Measurements from ENCODE around the gene SLC51A. TPM values are rescaled to one million over a fixed set of nuclear protein-coding genes. Genes with fewer than 3 reads are reported as not detected.
"Not testable (repeated sequence)": the region's sequence is repeated elsewhere in the genome, so short reads cannot be mapped to it uniquely, and the experiment has no call there.

SLC51A gene
- total RNA-seq, 2 experiments from 2014 or later: not detected

DNA sequence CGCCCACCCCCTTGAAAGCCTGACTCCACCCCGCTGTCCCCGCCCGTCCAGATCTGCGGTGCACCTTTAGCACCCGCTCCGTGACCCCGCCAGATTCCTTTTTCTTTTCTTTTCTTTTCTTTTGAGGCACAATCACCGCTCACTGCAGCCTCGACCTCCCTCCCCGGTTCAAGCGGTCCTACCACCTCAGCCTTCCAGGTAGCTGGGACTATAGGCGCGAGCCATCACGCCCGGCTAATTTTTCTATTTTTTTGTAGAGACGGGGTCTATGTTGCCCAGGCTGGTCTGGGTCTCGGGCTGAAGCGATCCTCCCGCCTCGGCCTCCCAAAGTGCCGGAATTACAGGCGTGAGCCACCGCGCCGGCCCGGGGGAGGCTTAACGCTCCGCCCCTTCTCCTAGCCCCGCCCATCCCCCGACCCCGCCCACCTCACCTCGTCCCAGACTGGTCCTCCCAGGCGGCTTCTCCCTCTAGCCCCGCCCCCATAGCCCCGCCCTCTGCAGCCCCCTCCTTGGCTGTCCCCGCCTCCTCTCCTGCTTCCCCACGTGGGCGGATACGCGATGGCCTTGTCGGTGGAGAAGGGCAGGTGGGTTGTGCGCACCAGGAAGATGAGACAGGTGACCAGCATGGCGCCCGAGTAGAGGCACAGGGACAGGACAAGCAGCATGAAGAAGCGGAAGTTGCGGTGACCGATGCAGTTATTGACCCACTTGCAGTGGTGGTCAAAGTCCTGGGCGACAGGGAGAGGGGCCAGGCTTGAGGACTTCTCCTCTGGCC, 8.3 kb upstream of the SLC51A start:
- Histone ChIP-seq H3K9me3 (ENCODE audit: low read length) (no peaks in the 10 kb centered on the region), H3K9me2 (ENCODE audit: insufficient read depth, low read length) (no peaks in the 10 kb centered on the region), H3K79me2 (ENCODE audit: insufficient read depth, low read depth, low read length) (no peaks in the 10 kb centered on the region), H4K20me1 (ENCODE audit: insufficient read depth, low read length) (no peaks in the 10 kb centered on the region), H3K27ac (ENCODE audit: low read depth, low read length, poor library complexity, severe bottlenecking) (no peak overlapping the region), H3K36me3 (ENCODE audit: insufficient read depth, low read length) (no peaks in the 10 kb centered on the region), H3K4me3 (ENCODE audit: low read depth, low read length, poor library complexity, severe bottlenecking) (peak overlapping the region; percentile 65), H3K4me1 (ENCODE audit: insufficient read depth, low read length, poor library complexity, severe bottlenecking) (peaks cover 13% of the 10 kb centered on the region), H3K4me2 (ENCODE audit: low read length) (peak overlapping the region; percentile 84), H2AFZ (ENCODE audit: low read length) (peak overlapping the region; percentile 85; the same call in 1 of the 2 replicates)
- TF ChIP-seq CTCF (conservative IDR thresholded peaks at IDR 0.05; ENCODE audit: low read length): no peak
- TF ChIP-seq EZH2phosphoT487 (IDR thresholded peaks at IDR 0.05; ENCODE audit: borderline replicate concordance, low read depth, low read length): no peak
- ChIA-PET POLR2A (no interaction called here), CTCF (ENCODE audit: unreplicated experiment) (no interaction called here)
- peak; percentile 65 for DNase-seq (ENCODE audit: low spot score)
- BruUV-seq (replicated peaks): no TSS peak
- intact Hi-C loops (cut with micrococcal nuclease; ENCODE audit: unreplicated experiment): no loop called here

DNA sequence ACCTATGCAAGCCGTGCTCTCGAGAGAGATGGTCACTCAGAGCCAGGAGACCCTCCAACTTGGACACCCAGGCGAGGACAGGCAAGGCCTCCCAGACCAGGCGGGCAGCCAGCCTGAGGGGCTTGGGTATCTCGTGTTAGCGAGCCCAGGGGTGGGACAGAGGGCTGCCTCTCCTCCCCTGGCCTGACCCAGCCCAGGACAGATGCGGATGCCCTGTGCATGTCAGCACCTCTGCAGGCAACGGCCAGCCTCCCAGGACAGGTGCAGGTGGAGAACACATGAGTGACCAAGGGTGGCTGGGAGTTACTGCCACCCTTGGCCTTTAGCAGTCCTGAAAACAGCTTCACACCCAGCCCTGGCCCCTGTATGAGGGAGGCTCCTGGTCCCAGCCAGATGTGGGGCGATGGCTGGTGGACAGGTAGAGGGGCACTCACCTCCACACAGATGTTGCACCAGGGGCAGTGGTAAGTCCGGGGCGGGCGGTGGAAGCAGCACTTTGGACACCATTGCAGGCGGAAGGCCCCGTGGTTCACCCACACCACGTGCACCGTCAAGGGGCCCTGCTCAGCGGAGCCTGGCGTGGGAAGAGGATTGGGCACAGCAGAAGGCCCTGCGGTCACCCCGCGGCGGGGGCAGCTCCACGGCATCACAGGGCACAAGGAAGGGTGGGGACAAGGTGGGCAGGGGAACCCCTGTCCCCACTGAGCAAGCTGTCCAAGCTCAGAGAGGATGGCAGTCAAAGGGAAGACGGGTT, 7.2 kb upstream of the SLC51A start:
- H3K9me2 ChIP-seq (ENCODE audit: insufficient read depth, low read length): no peaks in the 10 kb centered on the region
- H3K79me2 ChIP-seq (ENCODE audit: insufficient read depth, low read depth, low read length): no peaks in the 10 kb centered on the region
- no peak overlapping the region for H2AFZ ChIP-seq (ENCODE audit: low read length)
- H4K20me1 ChIP-seq (ENCODE audit: insufficient read depth, low read length): no peaks in the 10 kb centered on the region
- no peak for DNase-seq (ENCODE audit: low spot score)
- no peak overlapping the region for H3K27ac ChIP-seq (ENCODE audit: low read depth, low read length, poor library complexity, severe bottlenecking)
- H3K4me2 ChIP-seq (ENCODE audit: low read length): no peak overlapping the region
- peaks cover 4% of the 10 kb centered on the region for H3K4me1 ChIP-seq (ENCODE audit: insufficient read depth, low read length, poor library complexity, severe bottlenecking)
- H3K36me3 ChIP-seq (ENCODE audit: insufficient read depth, low read length): no peaks in the 10 kb centered on the region
- intact Hi-C loops (cut with micrococcal nuclease; ENCODE audit: unreplicated experiment): no loop called here
- CTCF ChIA-PET (ENCODE audit: unreplicated experiment): no interaction called here
- no peaks in the 10 kb centered on the region for H3K9me3 ChIP-seq (ENCODE audit: low read length)
- no peak for TF ChIP-seq EZH2phosphoT487 (IDR thresholded peaks at IDR 0.05; ENCODE audit: borderline replicate concordance, low read depth, low read length)
- no peak for TF ChIP-seq CTCF (conservative IDR thresholded peaks at IDR 0.05; ENCODE audit: low read length)
- no TSS peak for BruUV-seq (replicated peaks)
- no peak overlapping the region for H3K4me3 ChIP-seq (ENCODE audit: low read depth, low read length, poor library complexity, severe bottlenecking)
- POLR2A ChIA-PET: no interaction called here

DNA sequence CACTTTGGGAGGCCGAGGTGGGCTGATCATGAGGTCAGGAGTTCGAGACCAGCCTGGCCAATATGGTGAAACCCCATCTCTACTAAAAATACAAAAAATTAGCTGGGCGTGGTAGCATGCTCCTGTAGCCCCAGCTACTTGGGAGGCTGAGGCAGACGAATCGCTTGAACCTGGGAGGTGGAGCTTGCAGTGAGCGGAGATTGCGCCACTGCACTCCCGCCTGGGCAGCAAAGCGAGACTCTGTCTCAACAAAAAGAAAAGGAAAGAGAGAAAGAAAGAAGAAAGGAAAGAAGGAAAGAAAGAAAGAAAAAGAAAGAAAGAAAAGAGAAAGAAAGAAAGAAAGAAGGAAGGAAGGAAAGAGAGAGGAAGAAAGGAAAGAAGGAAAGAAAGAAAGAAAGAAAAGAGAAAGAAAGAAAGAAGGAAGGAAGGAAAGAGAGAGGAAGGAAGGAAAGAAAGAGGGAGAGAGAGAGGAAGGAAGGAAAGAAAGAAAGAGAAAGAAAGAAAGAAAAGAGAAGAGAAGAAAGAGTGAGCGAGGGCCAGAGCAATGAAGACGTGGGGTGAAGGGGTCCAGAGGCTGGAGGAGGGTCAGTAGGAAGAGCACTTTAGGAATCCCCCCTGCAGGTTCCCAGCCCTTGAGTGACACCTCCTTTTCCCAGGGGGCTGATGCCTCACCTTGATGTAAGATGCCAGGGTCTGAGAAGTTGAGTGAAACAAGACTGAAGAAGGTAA, 6.2 kb upstream of the SLC51A start:
- H3K4me3 ChIP-seq (ENCODE audit: low read depth, low read length, poor library complexity, severe bottlenecking); H4K20me1 ChIP-seq (ENCODE audit: insufficient read depth, low read length); H3K4me2 ChIP-seq (ENCODE audit: low read length); H2AFZ ChIP-seq (ENCODE audit: low read length); H3K9me3 ChIP-seq (ENCODE audit: low read length); POLR2A ChIA-PET; H3K79me2 ChIP-seq (ENCODE audit: insufficient read depth, low read depth, low read length); CTCF ChIA-PET (ENCODE audit: unreplicated experiment); DNase-seq (ENCODE audit: low spot score); H3K27ac ChIP-seq (ENCODE audit: low read depth, low read length, poor library complexity, severe bottlenecking); H3K9me2 ChIP-seq (ENCODE audit: insufficient read depth, low read length); H3K4me1 ChIP-seq (ENCODE audit: insufficient read depth, low read length, poor library complexity, severe bottlenecking); intact Hi-C loops (cut with micrococcal nuclease; ENCODE audit: unreplicated experiment); H3K36me3 ChIP-seq (ENCODE audit: insufficient read depth, low read length); BruUV-seq (replicated peaks): not testable (repeated sequence)

Measured in OCI-LY7 (cell line).